GM23338 (cell line): ENCODE results near the gene ULK4. TPM values are rescaled to one million over a fixed set of nuclear protein-coding genes. Genes with fewer than 3 reads are reported as not detected.
"Not testable (repeated sequence)": the region's sequence is repeated elsewhere in the genome, so short reads cannot be mapped to it uniquely, and the experiment has no call there.

Experiments
- ATAC-seq: fragments of 200-7000 bp; cut with Tn5 transposase; 3 replicates; pipeline ENCODE4 v1.9.1; 2020
- DNase-seq: peaks from one replicate; pipeline ENCODE4 v3.0.0-alpha.2; 2015; ENCODE audit warnings: low spot score
- H2AFZ ChIP-seq: fragments of 200-600 bp; sonication (generic); 2 replicates; pipeline ENCODE4 v1.8.0; 2016; ENCODE audit warnings: antibody characterized with exemption, mild to moderate bottlenecking, moderate library complexity
- H3F3A ChIP-seq: fragments of 200-600 bp; sonication (generic); replicated peaks from 2 replicates; pipeline ENCODE4 v1.8.0; 2017; ENCODE audit warnings: antibody characterized with exemption, mixed run types, low read depth
- H3K27ac ChIP-seq: fragments of 200-600 bp; sonication (generic); 2 replicates; pipeline ENCODE4 v1.6.1; 2016; ENCODE audit warnings: low read depth
- H3K27me3 ChIP-seq: fragments of 200-600 bp; sonication (generic); 2 replicates; pipeline ENCODE4 v1.8.0; 2016; ENCODE audit warnings: mild to moderate bottlenecking, mixed run types, moderate library complexity; ENCODE audit not compliant: insufficient read depth
- H3K36me3 ChIP-seq: fragments of 200-600 bp; sonication (generic); 2 replicates; pipeline ENCODE4 v1.8.0; 2016; ENCODE audit warnings: mild to moderate bottlenecking; ENCODE audit not compliant: insufficient read depth
- H3K4me1 ChIP-seq: fragments of 200-600 bp; sonication (generic); 2 replicates; pipeline ENCODE4 v1.8.0; 2016; ENCODE audit warnings: mild to moderate bottlenecking, moderate library complexity; ENCODE audit not compliant: insufficient read depth
- H3K4me2 ChIP-seq: fragments of 200-600 bp; sonication (generic); 2 replicates; pipeline ENCODE4 v1.7.1; 2017; ENCODE audit warnings: mixed run types
- H3K4me3 ChIP-seq: fragments of 200-600 bp; sonication (generic); 2 replicates; pipeline ENCODE4 v1.6.1; 2016; ENCODE audit warnings: mixed run types
- H3K79me2 ChIP-seq: fragments of 200-600 bp; sonication (generic); replicated peaks from 2 replicates; pipeline ENCODE4 v1.8.0; 2017; ENCODE audit warnings: mild to moderate bottlenecking; ENCODE audit not compliant: insufficient read depth
- H3K9me2 ChIP-seq: fragments of 200-600 bp; sonication (generic); 2 replicates; pipeline ENCODE4 v1.8.0; 2017; ENCODE audit not compliant: insufficient read depth
- H4K20me1 ChIP-seq: fragments of 200-600 bp; sonication (generic); replicated peaks from 2 replicates; pipeline ENCODE4 v1.8.0; 2017; ENCODE audit warnings: mild to moderate bottlenecking; ENCODE audit not compliant: insufficient read depth
- H3K27ac Mint-ChIP-seq: 2 replicates; pipeline ENCODE4 v1.8.0; 2020; ENCODE audit warnings: inconsistent platforms, mild to moderate bottlenecking, moderate library complexity, mixed read lengths
- H3K27me3 Mint-ChIP-seq: 3 replicates; pipeline ENCODE4 v1.8.0; 2022; ENCODE audit warnings: low read depth, mild to moderate bottlenecking, moderate library complexity, mixed read lengths, inconsistent platforms; ENCODE audit not compliant: insufficient read depth, poor library complexity
- H3K36me3 Mint-ChIP-seq: 3 replicates; pipeline ENCODE4 v1.8.0; 2021; ENCODE audit warnings: low read depth, mild to moderate bottlenecking, inconsistent platforms, moderate library complexity, mixed read lengths
- H3K4me1 Mint-ChIP-seq: 3 replicates; pipeline ENCODE4 v1.8.0; 2020; ENCODE audit warnings: mild to moderate bottlenecking, inconsistent platforms, mixed read lengths
- H3K4me3 Mint-ChIP-seq: 3 replicates; pipeline ENCODE4 v1.8.0; 2021; ENCODE audit warnings: moderate library complexity, mild to moderate bottlenecking, inconsistent platforms, mixed read lengths
- H3K9me3 Mint-ChIP-seq: 3 replicates; pipeline ENCODE4 v1.8.0; 2020; ENCODE audit warnings: moderate library complexity, mild to moderate bottlenecking, inconsistent platforms, mixed read lengths
- CREB1 ChIP-seq: fragments of 250-450 bp; sonication (Bioruptor Pico); IDR thresholded peaks from 2 replicates; pipeline ENCODE4 v1.5.0; 2020; ENCODE audit warnings: low read depth, mild to moderate bottlenecking, moderate library complexity
- EZH2 ChIP-seq: fragments of 200-600 bp; sonication (generic); IDR thresholded peaks from one replicate; pipeline ENCODE4 v1.8.0; 2017; ENCODE audit warnings: antibody characterized with exemption, mild to moderate bottlenecking, low read depth; ENCODE audit not compliant: unreplicated experiment
- JUNB ChIP-seq: IDR thresholded peaks from one replicate; pipeline ENCODE4 v1.6.1; 2016; ENCODE audit warnings: antibody characterized with exemption; ENCODE audit not compliant: unreplicated experiment
- ZNF331 ChIP-seq: fragments of 250-450 bp; sonication (Bioruptor Pico); IDR thresholded peaks from 2 replicates; pipeline ENCODE4 v1.5.0; 2020; ENCODE audit warnings: low read depth, mild to moderate bottlenecking, moderate library complexity
- polyA plus RNA-seq: library from polyadenylated mRNA; unstranded; fragments of >200 nt; fragmentation: Nextera tagmentation; extraction: Ambion mirVana; gene quantifications from 2 replicates; pipeline ENCODE4 v1.2.1, GENCODE V29; 2016
- total RNA-seq: library from RNA; depleted of rRNA; stranded (reverse); fragments of >200 nt; shearing (Covaris generic); gene quantifications from 2 replicates; pipeline ENCODE4 v1.2.3, GENCODE V29; 2014
- TF ChIP-seq, protein P1 (sequence below): IDR thresholded peaks from one replicate; pipeline ENCODE4 v1.6.1; 2018; ENCODE audit warnings: antibody characterized with exemption; ENCODE audit not compliant: unreplicated experiment
- TF ChIP-seq, protein P2 (sequence below), 2 experiments: fragments of 200-600 bp in 1 of 2; sonication (generic) in 1 of 2; conservative IDR thresholded peaks; 2 replicates each; pipeline versions ENCODE4 v1.5.1 to v1.6.1; 2016 to 2017; ENCODE audit warnings: antibody characterized with exemption in 2 of 2, low read depth in 2 of 2, mild to moderate bottlenecking in 2 of 2, moderate library complexity in 1 of 2
- TF ChIP-seq, protein P3 (sequence below): IDR thresholded peaks from 2 replicates; pipeline ENCODE4 v1.6.1; 2016; ENCODE audit warnings: antibody characterized with exemption

The ULK4 gene
- total and polyA plus RNA-seq, 2 experiments from 2014 or later, result 20.8 to 41.4 TPM

DNA sequence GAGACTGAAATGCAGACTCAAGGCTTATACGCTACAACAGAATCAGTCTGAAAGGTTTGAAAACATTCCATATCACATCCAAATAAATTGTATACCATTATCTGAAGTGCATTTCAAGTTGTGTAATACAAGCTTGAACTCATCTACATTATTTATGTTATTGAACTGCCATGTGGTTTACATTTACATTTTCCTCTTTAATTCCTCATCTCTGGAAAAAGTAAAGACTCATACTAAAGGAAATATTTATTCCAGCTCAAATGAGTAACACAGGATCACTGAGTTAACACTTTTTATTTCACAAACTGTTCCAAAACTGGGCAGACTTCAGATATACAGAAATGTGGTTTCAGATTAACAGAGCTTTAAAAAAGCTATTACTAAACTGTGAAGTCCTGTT, 282.5 kb downstream of the ULK4 start (continued):
- TF ChIP-seq, protein P1, sequence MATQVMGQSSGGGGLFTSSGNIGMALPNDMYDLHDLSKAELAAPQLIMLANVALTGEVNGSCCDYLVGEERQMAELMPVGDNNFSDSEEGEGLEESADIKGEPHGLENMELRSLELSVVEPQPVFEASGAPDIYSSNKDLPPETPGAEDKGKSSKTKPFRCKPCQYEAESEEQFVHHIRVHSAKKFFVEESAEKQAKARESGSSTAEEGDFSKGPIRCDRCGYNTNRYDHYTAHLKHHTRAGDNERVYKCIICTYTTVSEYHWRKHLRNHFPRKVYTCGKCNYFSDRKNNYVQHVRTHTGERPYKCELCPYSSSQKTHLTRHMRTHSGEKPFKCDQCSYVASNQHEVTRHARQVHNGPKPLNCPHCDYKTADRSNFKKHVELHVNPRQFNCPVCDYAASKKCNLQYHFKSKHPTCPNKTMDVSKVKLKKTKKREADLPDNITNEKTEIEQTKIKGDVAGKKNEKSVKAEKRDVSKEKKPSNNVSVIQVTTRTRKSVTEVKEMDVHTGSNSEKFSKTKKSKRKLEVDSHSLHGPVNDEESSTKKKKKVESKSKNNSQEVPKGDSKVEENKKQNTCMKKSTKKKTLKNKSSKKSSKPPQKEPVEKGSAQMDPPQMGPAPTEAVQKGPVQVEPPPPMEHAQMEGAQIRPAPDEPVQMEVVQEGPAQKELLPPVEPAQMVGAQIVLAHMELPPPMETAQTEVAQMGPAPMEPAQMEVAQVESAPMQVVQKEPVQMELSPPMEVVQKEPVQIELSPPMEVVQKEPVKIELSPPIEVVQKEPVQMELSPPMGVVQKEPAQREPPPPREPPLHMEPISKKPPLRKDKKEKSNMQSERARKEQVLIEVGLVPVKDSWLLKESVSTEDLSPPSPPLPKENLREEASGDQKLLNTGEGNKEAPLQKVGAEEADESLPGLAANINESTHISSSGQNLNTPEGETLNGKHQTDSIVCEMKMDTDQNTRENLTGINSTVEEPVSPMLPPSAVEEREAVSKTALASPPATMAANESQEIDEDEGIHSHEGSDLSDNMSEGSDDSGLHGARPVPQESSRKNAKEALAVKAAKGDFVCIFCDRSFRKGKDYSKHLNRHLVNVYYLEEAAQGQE, result no peak
- no peak for TF ChIP-seq CREB1 (CRISPR knock-in tag)
- TF ChIP-seq, protein P2, sequence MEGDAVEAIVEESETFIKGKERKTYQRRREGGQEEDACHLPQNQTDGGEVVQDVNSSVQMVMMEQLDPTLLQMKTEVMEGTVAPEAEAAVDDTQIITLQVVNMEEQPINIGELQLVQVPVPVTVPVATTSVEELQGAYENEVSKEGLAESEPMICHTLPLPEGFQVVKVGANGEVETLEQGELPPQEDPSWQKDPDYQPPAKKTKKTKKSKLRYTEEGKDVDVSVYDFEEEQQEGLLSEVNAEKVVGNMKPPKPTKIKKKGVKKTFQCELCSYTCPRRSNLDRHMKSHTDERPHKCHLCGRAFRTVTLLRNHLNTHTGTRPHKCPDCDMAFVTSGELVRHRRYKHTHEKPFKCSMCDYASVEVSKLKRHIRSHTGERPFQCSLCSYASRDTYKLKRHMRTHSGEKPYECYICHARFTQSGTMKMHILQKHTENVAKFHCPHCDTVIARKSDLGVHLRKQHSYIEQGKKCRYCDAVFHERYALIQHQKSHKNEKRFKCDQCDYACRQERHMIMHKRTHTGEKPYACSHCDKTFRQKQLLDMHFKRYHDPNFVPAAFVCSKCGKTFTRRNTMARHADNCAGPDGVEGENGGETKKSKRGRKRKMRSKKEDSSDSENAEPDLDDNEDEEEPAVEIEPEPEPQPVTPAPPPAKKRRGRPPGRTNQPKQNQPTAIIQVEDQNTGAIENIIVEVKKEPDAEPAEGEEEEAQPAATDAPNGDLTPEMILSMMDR (conservative IDR thresholded peaks at IDR 0.05; ENCODE audit: low read depth in 2 of 2), result no peak
- TF ChIP-seq, protein P3, sequence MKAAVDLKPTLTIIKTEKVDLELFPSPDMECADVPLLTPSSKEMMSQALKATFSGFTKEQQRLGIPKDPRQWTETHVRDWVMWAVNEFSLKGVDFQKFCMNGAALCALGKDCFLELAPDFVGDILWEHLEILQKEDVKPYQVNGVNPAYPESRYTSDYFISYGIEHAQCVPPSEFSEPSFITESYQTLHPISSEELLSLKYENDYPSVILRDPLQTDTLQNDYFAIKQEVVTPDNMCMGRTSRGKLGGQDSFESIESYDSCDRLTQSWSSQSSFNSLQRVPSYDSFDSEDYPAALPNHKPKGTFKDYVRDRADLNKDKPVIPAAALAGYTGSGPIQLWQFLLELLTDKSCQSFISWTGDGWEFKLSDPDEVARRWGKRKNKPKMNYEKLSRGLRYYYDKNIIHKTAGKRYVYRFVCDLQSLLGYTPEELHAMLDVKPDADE, result no peak
- no peak for TF ChIP-seq ZNF331 (CRISPR knock-in tag)
- TF ChIP-seq JUNB, result no peak
- no peak for TF ChIP-seq EZH2

DNA sequence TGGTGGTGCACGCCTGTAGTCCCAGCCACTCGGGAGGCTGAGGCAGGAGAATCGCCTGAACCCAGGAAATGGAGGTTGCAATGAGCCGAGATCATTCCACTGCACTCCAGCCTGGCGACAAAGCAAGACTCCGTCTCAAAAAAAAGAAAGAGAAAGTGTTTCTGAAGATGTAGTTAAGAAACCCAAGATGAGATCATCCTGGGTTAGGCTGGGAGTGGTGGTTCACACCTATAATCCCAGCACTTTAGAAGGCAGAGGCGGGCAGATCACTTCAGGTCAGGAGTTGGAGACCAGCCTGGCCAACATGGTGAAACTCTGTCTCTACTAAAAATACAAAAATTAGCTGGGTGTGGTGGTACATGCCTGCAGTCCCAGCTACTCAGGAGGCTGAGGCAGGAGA, 286.8 kb downstream of the ULK4 start:
- H3K4me2 ChIP-seq, H3K27me3 ChIP-seq, H3K4me3 Mint-ChIP-seq, H3K36me3 ChIP-seq, H2AFZ ChIP-seq, H3K4me1 Mint-ChIP-seq, H3K27ac ChIP-seq, H3K27ac Mint-ChIP-seq, DNase-seq, H3K9me2 ChIP-seq, H4K20me1 ChIP-seq, H3K27me3 Mint-ChIP-seq, ATAC-seq, H3K36me3 Mint-ChIP-seq, H3K4me3 ChIP-seq, H3K79me2 ChIP-seq, H3K9me3 Mint-ChIP-seq, H3K4me1 ChIP-seq, H3F3A ChIP-seq: not testable (repeated sequence)

DNA sequence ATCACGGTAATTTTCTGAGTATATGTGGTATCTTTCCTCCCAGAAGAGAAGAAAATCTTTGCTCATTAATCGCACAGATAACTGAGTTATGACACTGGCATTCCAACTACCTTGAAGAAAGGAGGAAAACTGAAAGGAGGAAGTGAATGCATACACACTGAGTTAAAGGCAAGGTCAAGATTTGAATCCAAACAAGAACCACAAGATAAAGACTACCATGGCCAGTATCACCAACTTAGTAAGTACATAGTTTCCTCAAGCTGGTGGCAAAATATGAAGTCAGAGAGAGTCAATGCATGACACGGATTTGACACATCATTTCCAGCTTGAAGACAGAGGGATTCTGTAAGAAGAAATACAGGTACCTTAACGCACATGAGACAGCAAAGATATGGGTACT, 287.5 kb downstream of the ULK4 start:
- Histone ChIP-seq H2AFZ (no peak overlapping the region), H3K27ac (no peak overlapping the region), H4K20me1 (no peaks in the 10 kb centered on the region), H3K79me2 (no peaks in the 10 kb centered on the region), H3K9me2 (no peaks in the 10 kb centered on the region), H3K4me2 (no peak overlapping the region), H3K27me3 (no peaks in the 10 kb centered on the region), H3K36me3 (no peaks in the 10 kb centered on the region), H3K4me1 (no peaks in the 10 kb centered on the region), H3F3A (no peaks in the 10 kb centered on the region), H3K4me3 (no peak overlapping the region)
- H3K27ac Mint-ChIP-seq, result no peak overlapping the region
- H3K27me3 Mint-ChIP-seq, result no peaks in the 10 kb centered on the region
- H3K4me1 Mint-ChIP-seq, result no peaks in the 10 kb centered on the region
- DNase-seq (no peak), ATAC-seq (no peak)
- peaks cover 6% of the 10 kb centered on the region; the same call in 2 of the 3 replicates for H3K9me3 Mint-ChIP-seq
- no peak overlapping the region for H3K4me3 Mint-ChIP-seq
- no peaks in the 10 kb centered on the region for H3K36me3 Mint-ChIP-seq
- TF ChIP-seq ZNF331 (CRISPR knock-in tag) (no peak), CREB1 (CRISPR knock-in tag) (no peak)
- TF ChIP-seq, protein P1, result no peak
